Astrocyte of the cerebellum (primary cell): Measurements from ENCODE around the gene USP7.
"Not testable (repeated sequence)": the region's sequence is repeated elsewhere in the genome, so short reads cannot be mapped to it uniquely, and the experiment has no call there.

Source experiments
- DNase-seq: peaks from one replicate; pipeline ENCODE4 v3.0.0-alpha.2; 2011; ENCODE audit warnings: low read depth
- H3K4me3 ChIP-seq: 2 replicates; pipeline ENCODE4 v1.5.1; 2011; ENCODE audit warnings: mild to moderate bottlenecking, low read depth, low read length, moderate library complexity
- in situ Hi-C: cut with HindIII; loops from 2 replicates; pipeline ENCODE4 v1.10.0; 2017; ENCODE audit warnings: low sequenced_read_pairs
- TF ChIP-seq, protein P1 (sequence below): IDR thresholded peaks from 2 replicates; pipeline ENCODE4 v1.5.1; 2012; ENCODE audit warnings: low read length, low read depth, moderate library complexity, mild to moderate bottlenecking; ENCODE audit errors: missing control alignments

USP7 gene

GRCh38 chr16:8877894-8878522 lies 85.7 kb downstream of the USP7 start:
- no peak overlapping the region for H3K4me3 ChIP-seq
- in situ Hi-C loops = no loop called here
- DNase-seq = no peak
- TF ChIP-seq, protein P1, sequence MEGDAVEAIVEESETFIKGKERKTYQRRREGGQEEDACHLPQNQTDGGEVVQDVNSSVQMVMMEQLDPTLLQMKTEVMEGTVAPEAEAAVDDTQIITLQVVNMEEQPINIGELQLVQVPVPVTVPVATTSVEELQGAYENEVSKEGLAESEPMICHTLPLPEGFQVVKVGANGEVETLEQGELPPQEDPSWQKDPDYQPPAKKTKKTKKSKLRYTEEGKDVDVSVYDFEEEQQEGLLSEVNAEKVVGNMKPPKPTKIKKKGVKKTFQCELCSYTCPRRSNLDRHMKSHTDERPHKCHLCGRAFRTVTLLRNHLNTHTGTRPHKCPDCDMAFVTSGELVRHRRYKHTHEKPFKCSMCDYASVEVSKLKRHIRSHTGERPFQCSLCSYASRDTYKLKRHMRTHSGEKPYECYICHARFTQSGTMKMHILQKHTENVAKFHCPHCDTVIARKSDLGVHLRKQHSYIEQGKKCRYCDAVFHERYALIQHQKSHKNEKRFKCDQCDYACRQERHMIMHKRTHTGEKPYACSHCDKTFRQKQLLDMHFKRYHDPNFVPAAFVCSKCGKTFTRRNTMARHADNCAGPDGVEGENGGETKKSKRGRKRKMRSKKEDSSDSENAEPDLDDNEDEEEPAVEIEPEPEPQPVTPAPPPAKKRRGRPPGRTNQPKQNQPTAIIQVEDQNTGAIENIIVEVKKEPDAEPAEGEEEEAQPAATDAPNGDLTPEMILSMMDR = no peak

GRCh38 chr16:8875317-8875716 lies 88.4 kb downstream of the USP7 start:
- in situ Hi-C loops, H3K4me3 ChIP-seq, DNase-seq: not testable (repeated sequence)

DNA sequence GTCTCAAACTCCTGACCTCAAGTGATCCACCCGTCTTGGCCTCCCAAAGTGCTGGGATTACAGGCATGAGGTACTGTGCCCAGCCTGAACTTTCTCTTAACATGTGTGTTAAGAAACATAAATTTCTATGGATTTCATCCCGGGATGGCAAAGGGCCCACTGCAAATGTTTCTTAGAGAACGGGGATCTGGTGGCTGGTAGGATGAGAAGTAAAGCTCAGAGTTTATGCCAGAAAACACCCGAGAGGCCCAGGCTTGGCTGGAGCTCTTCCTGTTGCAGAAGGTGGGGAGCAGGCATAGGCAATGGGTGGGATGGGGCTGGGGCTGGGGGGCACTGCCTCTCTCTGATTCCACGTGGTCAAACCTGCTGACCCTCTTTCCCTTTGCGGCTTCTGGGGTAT lies 89.3 kb downstream of the USP7 start:
- TF ChIP-seq, protein P1 = no peak
- DNase-seq = no peak
- in situ Hi-C loops = no loop called here
- H3K4me3 ChIP-seq = no peak overlapping the region

DNA sequence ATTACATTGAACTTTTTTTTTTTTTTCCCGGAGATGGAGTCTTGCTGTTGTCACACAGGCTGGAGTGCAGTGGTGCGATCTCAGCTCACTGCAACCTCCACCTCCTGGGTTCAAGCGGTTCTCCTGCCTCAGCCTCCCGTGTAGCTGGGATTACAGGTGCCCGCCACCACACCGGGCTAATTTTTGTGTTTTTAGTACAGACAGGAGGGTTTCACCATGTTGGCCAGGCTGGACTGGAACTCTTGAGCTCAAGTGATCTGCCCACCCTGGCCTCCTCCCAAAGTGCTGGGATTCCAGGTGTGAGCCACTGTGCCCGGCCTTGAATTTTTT lies 89.9 kb downstream of the USP7 start:
- in situ Hi-C loops, DNase-seq, H3K4me3 ChIP-seq: not testable (repeated sequence)

DNA sequence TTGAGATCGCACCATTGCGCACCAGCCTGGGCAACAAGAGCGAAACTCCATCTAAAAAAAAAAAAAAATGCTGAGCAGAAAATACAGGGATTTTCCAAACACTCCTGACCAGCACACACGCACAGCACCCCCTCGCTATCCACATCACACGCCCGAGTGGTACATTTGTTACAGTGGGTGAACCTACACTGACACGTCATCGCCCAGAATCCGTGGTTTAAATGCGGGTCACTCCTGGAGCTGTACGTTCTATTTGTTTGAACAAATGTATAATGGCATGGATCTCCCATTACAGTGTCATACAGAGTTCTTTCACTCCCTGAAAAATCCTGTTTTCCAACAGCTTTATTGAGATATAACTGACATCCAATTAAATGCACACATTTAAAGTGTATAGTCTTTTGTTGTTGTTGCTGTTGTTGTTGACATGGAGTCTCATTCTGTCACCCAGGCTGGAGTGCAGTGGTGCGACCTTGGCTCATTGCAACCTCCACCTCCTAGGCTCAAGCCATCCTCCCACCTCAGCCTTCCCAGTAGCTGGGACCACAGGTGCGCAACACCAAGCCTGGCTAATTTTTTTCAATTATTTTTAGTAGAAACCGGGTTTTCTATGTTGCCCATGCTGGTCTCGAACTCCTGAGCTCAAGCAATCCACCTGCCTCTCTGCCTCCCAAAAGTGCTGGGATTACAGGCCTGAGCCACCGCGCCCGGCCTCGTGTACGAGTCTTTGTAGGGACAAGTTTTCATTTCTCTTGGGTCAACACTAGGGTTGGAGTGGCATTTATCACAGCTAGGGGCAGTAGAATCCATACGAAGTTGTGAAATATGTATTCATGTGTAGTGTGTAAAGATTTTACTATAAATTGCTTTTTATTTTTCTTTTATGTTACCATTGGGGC lies 90.5 kb downstream of the USP7 start:
- in situ Hi-C loops = no loop called here
- TF ChIP-seq, protein P1 = peak; percentile 6
- H3K4me3 ChIP-seq = no peak overlapping the region
- no peak for DNase-seq

DNA sequence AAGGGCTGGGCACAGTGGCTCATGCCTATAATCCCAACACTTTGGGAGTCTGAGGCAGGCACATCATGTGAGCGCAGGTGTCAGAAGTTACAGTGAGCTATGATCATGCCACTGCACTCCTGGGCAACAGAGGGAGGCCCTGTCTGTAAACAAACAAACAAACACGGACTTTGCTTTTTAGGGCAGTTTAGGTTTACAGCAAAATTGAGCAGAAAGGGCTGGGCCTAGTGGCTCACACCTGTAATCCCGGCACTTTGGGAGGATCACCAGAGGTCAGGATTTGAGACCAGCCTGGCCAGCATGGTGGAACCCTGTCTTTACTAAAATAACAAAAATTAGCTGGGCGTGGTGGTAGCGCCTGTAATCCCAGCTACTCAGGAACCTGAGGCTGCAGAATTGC lies 91.6 kb downstream of the USP7 start:
- H3K4me3 ChIP-seq = no peak overlapping the region
- in situ Hi-C loops = no loop called here
- TF ChIP-seq, protein P1 = no peak
- DNase-seq = no peak

DNA sequence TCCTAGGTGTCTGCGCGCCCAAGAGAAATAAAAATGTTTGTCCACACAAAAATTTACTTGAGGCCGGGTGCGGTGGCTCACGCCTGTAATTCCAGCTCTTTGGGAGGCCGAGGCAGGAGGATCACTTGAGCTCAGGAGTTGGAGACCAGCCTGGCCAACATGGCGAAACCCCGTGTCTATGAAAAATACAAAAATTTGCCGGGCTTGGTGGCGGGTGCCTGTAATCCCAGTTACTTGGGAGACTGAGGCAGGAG lies 93.8 kb downstream of the USP7 start:
- H3K4me3 ChIP-seq, in situ Hi-C loops, DNase-seq: not testable (repeated sequence)

DNA sequence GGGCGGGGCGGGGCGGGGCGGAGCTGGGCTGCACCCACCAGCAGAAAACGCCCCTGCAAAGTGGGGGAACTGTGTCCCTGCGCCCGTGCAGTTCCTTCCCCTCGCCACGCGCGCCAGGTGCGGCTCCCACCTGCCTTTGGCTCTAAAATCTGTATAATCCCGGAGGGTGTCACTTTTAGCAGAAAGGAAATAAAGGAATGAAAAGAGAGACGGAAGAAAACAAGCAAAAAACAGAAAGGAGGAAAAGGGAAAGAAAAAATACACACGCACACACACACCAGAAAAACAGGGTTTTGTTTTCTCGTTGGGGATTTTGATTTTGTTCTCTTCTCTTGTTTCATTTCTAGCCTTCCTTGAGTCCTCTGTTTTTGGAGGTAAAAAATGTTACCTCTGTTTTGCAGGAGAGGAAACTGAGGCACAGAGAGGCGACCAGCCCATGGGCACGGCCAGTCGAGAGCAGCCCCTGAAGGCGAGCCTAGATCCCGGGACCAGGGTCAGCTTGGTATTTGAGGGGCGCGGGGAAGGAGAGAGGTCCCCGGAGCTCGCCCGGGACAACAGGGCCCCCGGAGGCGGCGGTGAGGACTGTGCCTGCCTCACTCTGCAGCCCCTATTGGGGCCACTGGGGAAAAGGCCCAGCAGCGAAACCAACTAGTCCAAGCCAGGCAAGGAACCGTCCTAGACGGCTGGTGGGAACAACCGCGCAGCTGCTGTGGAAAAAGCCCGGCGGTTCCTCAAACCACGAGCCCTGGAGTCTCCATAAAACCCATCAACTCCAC lies 94.3 kb downstream of the USP7 start:
- DNase-seq = no peak
- in situ Hi-C loops = no loop called here
- TF ChIP-seq, protein P1 = no peak
- H3K4me3 ChIP-seq = peak overlapping the region; percentile 71
